ENCODE measurements around the gene ARHGAP25.
A peak's percentile ranks its signal among the peaks of the same experiment; 100 is the strongest.

ARHGAP25 gene

GRCh38 chr2:68768951-68769350, 34.3 kb downstream of the ARHGAP25 start:
- Histone ChIP-seq H2BK15ac (replicated peaks; ENCODE audit: low read depth) (no peak overlapping the region), H3K4me3 (ENCODE audit: low read length) (no peak overlapping the region), H3K27me3 (ENCODE audit: insufficient read depth, low read length, poor library complexity) (no peaks in the 10 kb centered on the region), H3K79me2 (ENCODE audit: control insufficient read depth, insufficient read depth, low read length) (no peaks in the 10 kb centered on the region), H3K4me2 (ENCODE audit: low read length) (no peak overlapping the region), H4K8ac (ENCODE audit: low read depth, low read length) (no peak overlapping the region), H2BK5ac (ENCODE audit: low read length) (no peak overlapping the region), H2BK120ac (ENCODE audit: low read depth, low read length) (no peak overlapping the region), H3K56ac (ENCODE audit: low read length) (no peak overlapping the region), H3K27ac (ENCODE audit: low read depth, low read length) (no peak overlapping the region), H3K9ac (ENCODE audit: low read length) (no peak overlapping the region), H3K4ac (ENCODE audit: low read depth, low read length) (no peak overlapping the region), H2AK5ac (ENCODE audit: low read length) (no peak overlapping the region), H3K36me3 (ENCODE audit: control insufficient read depth, insufficient read depth, low read length) (no peaks in the 10 kb centered on the region), H3K18ac (ENCODE audit: low read length) (no peak overlapping the region), H3K79me1 (ENCODE audit: low read length) (no peaks in the 10 kb centered on the region), H3K23ac (ENCODE audit: low read length) (no peak overlapping the region), H3K4me1 (ENCODE audit: control insufficient read depth, low read depth, low read length) (peaks cover 8% of the 10 kb centered on the region), H4K5ac (ENCODE audit: low read length) (no peak overlapping the region)
- no peak for DNase-seq

- no peak overlapping the region for H3K9ac ChIP-seq (ENCODE audit: low read length)
- H2AK5ac ChIP-seq (ENCODE audit: low read length) = no peak overlapping the region
- H3K79me2 ChIP-seq (ENCODE audit: control insufficient read depth, insufficient read depth, low read length) = no peaks in the 10 kb centered on the region
- H3K23ac ChIP-seq (ENCODE audit: low read length) = no peak overlapping the region
- peaks cover 8% of the 10 kb centered on the region for H3K4me1 ChIP-seq (ENCODE audit: control insufficient read depth, low read depth, low read length)
- H2BK5ac ChIP-seq (ENCODE audit: low read length) = no peak overlapping the region
- WGBS (ENCODE audit: extremely low coverage, insufficient coverage, low lambda C conversion rate) = no CpG with 5 or more reads among the region's 6 CpGs
- no peaks in the 10 kb centered on the region for H3K36me3 ChIP-seq (ENCODE audit: control insufficient read depth, insufficient read depth, low read length)
- H3K18ac ChIP-seq (ENCODE audit: low read length) = no peak overlapping the region
- peak; percentile 75 for DNase-seq
- no peaks in the 10 kb centered on the region for H3K79me1 ChIP-seq (ENCODE audit: low read length)
- H3K4me3 ChIP-seq (ENCODE audit: low read length) = no peak overlapping the region
- H3K27ac ChIP-seq (ENCODE audit: low read depth, low read length) = no peak overlapping the region
- no peak overlapping the region for H4K8ac ChIP-seq (ENCODE audit: low read depth, low read length)
- no peaks in the 10 kb centered on the region for H3K27me3 ChIP-seq (ENCODE audit: insufficient read depth, low read length, poor library complexity)
- no peak overlapping the region for H4K5ac ChIP-seq (ENCODE audit: low read length)
- H3K4me2 ChIP-seq (ENCODE audit: low read length) = no peak overlapping the region
- no peak overlapping the region for H3K4ac ChIP-seq (ENCODE audit: low read depth, low read length)
- no peak overlapping the region for H2BK120ac ChIP-seq (ENCODE audit: low read depth, low read length)
- no peak overlapping the region for H3K56ac ChIP-seq (ENCODE audit: low read length)
- no peak overlapping the region for H2BK15ac ChIP-seq (replicated peaks; ENCODE audit: low read depth)
Observed at GRCh38 chr2:68769586-68770270, 35.1 kb downstream of the ARHGAP25 start.

- no CpG with 5 or more reads among the region's 6 CpGs for WGBS (ENCODE audit: extremely low coverage, insufficient coverage, low lambda C conversion rate)
- no peak overlapping the region for H3K4me3 ChIP-seq (ENCODE audit: low read length)
- no peak overlapping the region for H2BK120ac ChIP-seq (ENCODE audit: low read depth, low read length)
- H4K8ac ChIP-seq (ENCODE audit: low read depth, low read length) = no peak overlapping the region
- H3K4me2 ChIP-seq (ENCODE audit: low read length) = no peak overlapping the region
- no peak overlapping the region for H4K5ac ChIP-seq (ENCODE audit: low read length)
- no peaks in the 10 kb centered on the region for H3K27me3 ChIP-seq (ENCODE audit: insufficient read depth, low read length, poor library complexity)
- no peak for DNase-seq
- H3K79me1 ChIP-seq (ENCODE audit: low read length) = no peaks in the 10 kb centered on the region
- no peak overlapping the region for H3K56ac ChIP-seq (ENCODE audit: low read length)
- H3K36me3 ChIP-seq (ENCODE audit: control insufficient read depth, insufficient read depth, low read length) = no peaks in the 10 kb centered on the region
- H3K27ac ChIP-seq (ENCODE audit: low read depth, low read length) = no peak overlapping the region
- no peaks in the 10 kb centered on the region for H3K79me2 ChIP-seq (ENCODE audit: control insufficient read depth, insufficient read depth, low read length)
- H3K9ac ChIP-seq (ENCODE audit: low read length) = no peak overlapping the region
- H3K18ac ChIP-seq (ENCODE audit: low read length) = no peak overlapping the region
- no peak overlapping the region for H3K23ac ChIP-seq (ENCODE audit: low read length)
- H2BK15ac ChIP-seq (replicated peaks; ENCODE audit: low read depth) = no peak overlapping the region
- H3K4ac ChIP-seq (ENCODE audit: low read depth, low read length) = no peak overlapping the region
- H3K4me1 ChIP-seq (ENCODE audit: control insufficient read depth, low read depth, low read length) = peaks cover 8% of the 10 kb centered on the region
- H2AK5ac ChIP-seq (ENCODE audit: low read length) = no peak overlapping the region
- no peak overlapping the region for H2BK5ac ChIP-seq (ENCODE audit: low read length)
Observed at GRCh38 chr2:68770271-68771111, 35.9 kb downstream of the ARHGAP25 start.

DNA sequence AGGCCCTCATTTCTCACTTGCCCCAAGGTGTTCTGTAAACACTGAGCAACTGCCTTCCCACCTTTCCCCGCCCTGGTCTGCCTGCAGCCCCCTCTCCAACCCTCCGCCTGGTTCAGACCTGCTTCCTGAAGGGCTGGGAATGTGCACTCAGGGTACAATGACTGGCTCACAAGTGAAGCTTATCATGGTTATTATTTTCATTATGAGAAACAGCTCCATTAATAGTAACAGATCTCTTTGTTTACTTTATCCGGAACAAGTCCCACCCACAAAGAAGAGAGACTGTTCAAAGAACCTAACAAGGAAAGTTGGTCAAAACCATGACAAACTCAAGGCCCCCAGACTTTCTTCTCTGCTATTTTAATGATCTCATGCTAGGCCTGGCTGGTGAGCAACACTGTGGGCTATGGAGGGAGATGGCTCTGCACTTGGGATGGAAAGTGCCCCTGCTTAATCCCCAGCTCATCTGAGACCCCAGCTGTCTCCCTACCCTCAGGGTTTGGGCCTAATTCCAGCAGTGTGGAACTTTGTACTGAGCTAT, 36.7 kb downstream of the ARHGAP25 start:
- Histone ChIP-seq H3K79me2 (ENCODE audit: control insufficient read depth, insufficient read depth, low read length) (no peaks in the 10 kb centered on the region), H2BK120ac (ENCODE audit: low read depth, low read length) (no peak overlapping the region), H3K27ac (ENCODE audit: low read depth, low read length) (no peak overlapping the region), H3K36me3 (ENCODE audit: control insufficient read depth, insufficient read depth, low read length) (no peaks in the 10 kb centered on the region), H3K56ac (ENCODE audit: low read length) (no peak overlapping the region), H3K27me3 (ENCODE audit: insufficient read depth, low read length, poor library complexity) (no peaks in the 10 kb centered on the region), H3K9ac (ENCODE audit: low read length) (no peak overlapping the region), H2BK5ac (ENCODE audit: low read length) (no peak overlapping the region), H3K4me2 (ENCODE audit: low read length) (no peak overlapping the region), H3K4me1 (ENCODE audit: control insufficient read depth, low read depth, low read length) (peaks cover 7% of the 10 kb centered on the region), H4K5ac (ENCODE audit: low read length) (no peak overlapping the region), H3K4ac (ENCODE audit: low read depth, low read length) (no peak overlapping the region), H3K4me3 (ENCODE audit: low read length) (no peak overlapping the region), H3K23ac (ENCODE audit: low read length) (no peak overlapping the region), H2AK5ac (ENCODE audit: low read length) (no peak overlapping the region), H4K8ac (ENCODE audit: low read depth, low read length) (no peak overlapping the region), H3K79me1 (ENCODE audit: low read length) (no peaks in the 10 kb centered on the region), H2BK15ac (replicated peaks; ENCODE audit: low read depth) (no peak overlapping the region), H3K18ac (ENCODE audit: low read length) (no peak overlapping the region)
- WGBS (ENCODE audit: extremely low coverage, insufficient coverage, low lambda C conversion rate) = no CpG with 5 or more reads among the region's 3 CpGs
- DNase-seq = no peak

DNA sequence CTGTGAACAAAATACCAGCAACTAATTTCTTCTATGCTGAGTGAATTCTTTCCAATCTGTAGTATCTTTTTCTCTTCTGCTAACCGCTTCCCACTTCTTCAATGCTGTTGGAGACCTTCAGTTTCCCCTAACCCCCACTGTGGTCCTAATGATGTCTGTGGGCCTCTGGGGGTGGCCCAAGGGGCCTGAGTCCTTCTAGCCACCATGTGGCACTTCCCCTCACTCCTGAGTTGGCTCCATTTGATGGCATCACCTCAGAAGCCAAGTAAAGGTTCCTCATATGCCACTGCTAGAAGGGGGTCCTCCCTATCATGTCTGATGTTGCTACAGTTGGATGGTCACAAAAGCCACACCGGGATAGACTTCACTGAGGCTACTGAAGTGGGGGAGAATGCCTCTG, 37.5 kb downstream of the ARHGAP25 start:
- H2BK15ac ChIP-seq (replicated peaks; ENCODE audit: low read depth) = no peak overlapping the region
- H2BK120ac ChIP-seq (ENCODE audit: low read depth, low read length) = no peak overlapping the region
- no peak overlapping the region for H3K4ac ChIP-seq (ENCODE audit: low read depth, low read length)
- no peak overlapping the region for H3K4me2 ChIP-seq (ENCODE audit: low read length)
- H3K79me1 ChIP-seq (ENCODE audit: low read length) = no peaks in the 10 kb centered on the region
- no peak overlapping the region for H4K8ac ChIP-seq (ENCODE audit: low read depth, low read length)
- H3K27ac ChIP-seq (ENCODE audit: low read depth, low read length) = no peak overlapping the region
- WGBS (ENCODE audit: extremely low coverage, insufficient coverage, low lambda C conversion rate) = no CpG with 5 or more reads among the region's 2 CpGs
- H3K56ac ChIP-seq (ENCODE audit: low read length) = no peak overlapping the region
- no peaks in the 10 kb centered on the region for H3K79me2 ChIP-seq (ENCODE audit: control insufficient read depth, insufficient read depth, low read length)
- no peak overlapping the region for H2BK5ac ChIP-seq (ENCODE audit: low read length)
- no peak overlapping the region for H3K23ac ChIP-seq (ENCODE audit: low read length)
- H3K36me3 ChIP-seq (ENCODE audit: control insufficient read depth, insufficient read depth, low read length) = no peaks in the 10 kb centered on the region
- H3K9ac ChIP-seq (ENCODE audit: low read length) = no peak overlapping the region
- no peak overlapping the region for H3K4me3 ChIP-seq (ENCODE audit: low read length)
- H4K5ac ChIP-seq (ENCODE audit: low read length) = no peak overlapping the region
- H3K18ac ChIP-seq (ENCODE audit: low read length) = no peak overlapping the region
- H3K4me1 ChIP-seq (ENCODE audit: control insufficient read depth, low read depth, low read length) = peaks cover 7% of the 10 kb centered on the region
- no peak overlapping the region for H2AK5ac ChIP-seq (ENCODE audit: low read length)
- H3K27me3 ChIP-seq (ENCODE audit: insufficient read depth, low read length, poor library complexity) = no peaks in the 10 kb centered on the region
- no peak for DNase-seq
